Natural killer cell (primary cell): ENCODE measurements around the gene SEMA4G. TPM values are rescaled to one million over a fixed set of nuclear protein-coding genes. Genes with fewer than 3 reads are reported as not detected.

Source experiments
- ATAC-seq, 3 donors: fragments of 150-1000 bp in 2 of 3; fragments of 200-7000 bp in 1 of 3; cut with Tn5 transposase; 1 replicate in 1 of 3; 2 replicates in 2 of 3; pipeline ENCODE4 v1.10.0; 2021; ENCODE audit warnings: mild to moderate bottlenecking in 2 of 3, moderate library complexity in 2 of 3
- DNase-seq, 2 donors: peaks; one replicate each; pipeline versions ENCODE4 v3.0.0 to v3.0.0-alpha.2; 2013 to 2021; ENCODE audit warnings: mixed read lengths in 1 of 2
- H3K27ac ChIP-seq: one replicate; pipeline ENCODE4 v1.5.1; 2013; ENCODE audit warnings: mild to moderate bottlenecking, low read length
- H3K27me3 ChIP-seq: one replicate; pipeline ENCODE4 v1.6.1; 2013; ENCODE audit warnings: low read length; ENCODE audit not compliant: control insufficient read depth, insufficient read depth
- H3K36me3 ChIP-seq: one replicate; pipeline ENCODE4 v1.6.1; 2013; ENCODE audit warnings: low read length; ENCODE audit not compliant: control insufficient read depth, insufficient read depth
- H3K4me1 ChIP-seq: one replicate; pipeline ENCODE4 v1.6.1; 2013; ENCODE audit warnings: low read length; ENCODE audit not compliant: control insufficient read depth, insufficient read depth
- H3K4me3 ChIP-seq: one replicate; pipeline ENCODE4 v1.5.1; 2013; ENCODE audit warnings: low read length
- H3K9me3 ChIP-seq: one replicate; pipeline ENCODE4 v1.6.1; 2013; ENCODE audit warnings: low read length; ENCODE audit not compliant: control insufficient read depth, insufficient read depth
- H3K27ac Mint-ChIP-seq, 2 donors: one replicate each; pipeline ENCODE4 v1.8.0; 2022; ENCODE audit warnings: mild to moderate bottlenecking in 2 of 2, mixed read lengths in 2 of 2, moderate library complexity in 1 of 2
- H3K27me3 Mint-ChIP-seq, 2 donors: one replicate each; pipeline ENCODE4 v1.8.0; 2022; ENCODE audit warnings: low read depth in 2 of 2, mixed read lengths in 2 of 2
- H3K36me3 Mint-ChIP-seq: one replicate; pipeline ENCODE4 v1.8.0; 2022; ENCODE audit warnings: mixed read lengths
- H3K4me1 Mint-ChIP-seq, 2 donors: one replicate each; pipeline ENCODE4 v1.8.0; 2022; ENCODE audit warnings: mixed read lengths in 2 of 2
- H3K4me3 Mint-ChIP-seq: one replicate; pipeline ENCODE4 v1.8.0; 2022; ENCODE audit warnings: mild to moderate bottlenecking, moderate library complexity, mixed read lengths
- H3K9me3 Mint-ChIP-seq, 2 donors: one replicate each; pipeline ENCODE4 v1.8.0; 2022; ENCODE audit warnings: mixed read lengths in 2 of 2
- CTCF ChIP-seq: fragments of 200-600 bp; IDR thresholded peaks from one replicate; pipeline ENCODE4 v1.8.0; 2022; ENCODE audit warnings: antibody characterized with exemption
- WGBS: methylation state at CpG from one replicate; pipeline ENCODE4 v1.1.7; 2013; ENCODE audit warnings: missing lambda C conversion rate; ENCODE audit not compliant: insufficient coverage; 5-methylcytosine and 5-hydroxymethylcytosine counted together
- intact Hi-C: fragments of 100-400 bp; cut with micrococcal nuclease; formaldehyde crosslinking; loops from one replicate; pipeline ENCODE4 v1.14.2; 2022
- total RNA-seq, 4 donors: library from RNA; stranded (reverse); fragments of 120-200 nt in 1 of 4; gene quantifications; one replicate each; pipeline versions ENCODE4 v1.2.3 to v1.2.4, GENCODE V29; 2013 to 2022

SEMA4G gene
- total RNA-seq, 3 donors from 2014 or later (not counting 1 experiment from before 2014, with no cell fraction given): 0.53 to 1.7 TPM; not detected in 1

- Mint-ChIP-seq H3K4me3 (no peak overlapping the region), H3K27ac (no peak overlapping the region), H3K27me3 (no peaks in the 10 kb centered on the region), H3K36me3 (peaks cover 51% of the 10 kb centered on the region), H3K4me1 (peaks cover 12 to 25% of the 10 kb centered on the region in 2 donors), H3K9me3 (no peaks in the 10 kb centered on the region)
- TF ChIP-seq CTCF: no peak
- Histone ChIP-seq H3K4me3 (no peak overlapping the region), H3K9me3 (no peaks in the 10 kb centered on the region), H3K4me1 (no peaks in the 10 kb centered on the region), H3K27ac (no peak overlapping the region), H3K36me3 (peaks cover 94% of the 10 kb centered on the region), H3K27me3 (no peaks in the 10 kb centered on the region)
- ATAC-seq: no peak
- WGBS: no CpG with 5 or more reads among the region's 1 CpG
- DNase-seq: no peak
- intact Hi-C loops: no loop called here
These were observed 41.3 kb upstream of the SEMA4G start for GRCh38 chr10:100928039-100928438.

DNA sequence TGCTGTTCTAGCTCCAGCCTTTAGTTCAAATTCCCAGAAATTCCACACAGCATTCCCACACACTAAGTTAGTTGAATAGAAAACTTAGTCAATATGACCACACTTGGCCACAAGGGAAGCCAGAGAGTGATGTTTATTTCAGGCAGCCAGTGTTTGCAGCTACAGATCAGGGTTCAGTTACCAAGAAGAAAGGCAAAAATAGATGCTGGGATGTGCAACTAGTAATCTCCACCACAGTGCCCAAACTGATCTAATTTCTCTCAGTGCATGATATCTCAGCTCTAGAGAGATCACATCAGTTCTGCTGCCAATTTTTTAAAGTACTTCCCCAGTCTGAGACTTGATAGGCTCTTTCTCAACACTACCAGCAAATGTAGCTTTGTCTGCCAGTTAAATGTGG, 38.9 kb upstream of the SEMA4G start:
- peak overlapping the region in 1 of 2 donors; percentile 39 for H3K27ac Mint-ChIP-seq
- Histone ChIP-seq H3K36me3 (peaks cover 79% of the 10 kb centered on the region), H3K27ac (no peak overlapping the region), H3K27me3 (no peaks in the 10 kb centered on the region), H3K4me3 (no peak overlapping the region), H3K9me3 (no peaks in the 10 kb centered on the region), H3K4me1 (no peaks in the 10 kb centered on the region)
- intact Hi-C loops: loop anchor here (10.0 kb wide), 1 partner anchor 366 kb away; no protein-coding TSS in a partner anchor
- TF ChIP-seq CTCF: no peak
- no peak overlapping the region for H3K4me3 Mint-ChIP-seq
- ATAC-seq (no peak), DNase-seq (no peak)
- H3K9me3 Mint-ChIP-seq: no peaks in the 10 kb centered on the region
- peaks cover 33% of the 10 kb centered on the region for H3K36me3 Mint-ChIP-seq
- H3K4me1 Mint-ChIP-seq: peaks cover 7 to 21% of the 10 kb centered on the region in 2 donors
- H3K27me3 Mint-ChIP-seq: no peaks in the 10 kb centered on the region

DNA sequence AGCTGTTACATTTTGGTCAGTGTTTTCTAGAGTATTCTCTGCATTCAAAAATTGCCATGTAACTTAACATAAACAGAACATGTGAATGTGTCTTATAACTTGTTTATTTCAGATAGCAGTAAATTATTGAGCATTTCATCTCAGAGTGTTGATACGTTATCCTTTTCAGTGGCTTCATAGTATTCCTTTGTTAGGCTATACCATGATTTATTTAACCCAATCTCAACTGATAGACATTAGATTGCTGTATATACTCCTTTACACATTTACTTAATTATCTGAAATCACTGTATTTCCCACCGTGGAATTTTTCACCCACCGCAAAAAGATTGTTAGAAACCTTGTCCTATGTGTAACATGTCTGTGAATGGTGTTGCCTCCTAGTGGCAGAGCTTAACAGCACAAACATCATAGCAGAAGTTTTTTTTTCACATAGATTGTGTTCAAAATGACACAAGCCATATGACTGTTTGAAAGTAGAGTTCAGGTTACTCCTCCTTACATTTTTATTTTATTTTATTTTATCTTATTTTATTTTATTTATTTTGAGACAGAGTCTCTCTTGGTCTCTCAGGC, 35.1 kb upstream of the SEMA4G start:
- TF ChIP-seq CTCF: peak; percentile 39
- no peak overlapping the region for H3K4me3 ChIP-seq
- no peaks in the 10 kb centered on the region for H3K9me3 Mint-ChIP-seq
- H3K9me3 ChIP-seq: no peaks in the 10 kb centered on the region
- no peak overlapping the region for H3K4me3 Mint-ChIP-seq
- no peaks in the 10 kb centered on the region for H3K27me3 Mint-ChIP-seq
- peak in 1 of 2 donors; percentile 41 for DNase-seq
- no peak overlapping the region for H3K27ac Mint-ChIP-seq
- H3K36me3 ChIP-seq: peaks cover 62% of the 10 kb centered on the region
- no peak overlapping the region for H3K27ac ChIP-seq
- intact Hi-C loops: loop anchor here (10.0 kb wide), 1 partner anchor 369 kb away; no protein-coding TSS in a partner anchor
- H3K4me1 ChIP-seq: no peaks in the 10 kb centered on the region
- WGBS: 100% methylated on average over 1 of the region's 3 CpGs
- H3K36me3 Mint-ChIP-seq: peaks cover 19% of the 10 kb centered on the region
- peaks cover 0 to 10% of the 10 kb centered on the region in 2 donors for H3K4me1 Mint-ChIP-seq
- no peaks in the 10 kb centered on the region for H3K27me3 ChIP-seq
- ATAC-seq: no peak

DNA sequence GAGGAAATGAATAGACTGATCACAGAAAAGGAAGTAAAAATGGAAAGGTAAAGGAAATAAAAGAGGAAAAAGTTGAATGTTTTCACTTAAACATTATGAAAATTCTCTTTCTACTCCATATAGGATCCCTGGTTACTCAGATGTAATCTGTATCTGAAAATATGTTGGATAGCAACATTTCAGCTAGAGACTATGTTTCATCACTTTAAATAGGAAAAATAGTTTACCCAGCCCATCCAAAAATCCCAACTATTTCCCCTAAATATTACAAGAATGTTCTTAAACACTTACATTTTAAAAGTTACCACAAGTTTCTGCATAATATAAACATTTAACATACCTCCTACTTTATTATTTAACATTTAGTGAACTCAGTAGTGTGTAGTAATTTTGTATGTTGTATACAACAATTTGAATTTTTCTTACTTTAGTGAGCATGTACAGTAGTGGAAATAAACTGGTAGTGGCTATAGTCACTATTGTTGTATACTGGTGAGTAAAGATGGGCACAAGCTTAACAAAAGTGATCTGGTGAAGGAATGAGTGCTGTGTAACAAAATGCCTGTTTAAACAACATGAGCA, 29.4 kb upstream of the SEMA4G start:
- DNase-seq (no peak), ATAC-seq (no peak)
- H3K36me3 ChIP-seq: peaks cover 54% of the 10 kb centered on the region
- no peak overlapping the region for H3K4me3 ChIP-seq
- no peaks in the 10 kb centered on the region for H3K4me1 Mint-ChIP-seq
- no peaks in the 10 kb centered on the region for H3K36me3 Mint-ChIP-seq
- no peaks in the 10 kb centered on the region for H3K27me3 ChIP-seq
- no peaks in the 10 kb centered on the region for H3K9me3 Mint-ChIP-seq
- no peaks in the 10 kb centered on the region for H3K4me1 ChIP-seq
- TF ChIP-seq CTCF: no peak
- no peaks in the 10 kb centered on the region for H3K9me3 ChIP-seq
- intact Hi-C loops: loop anchor here (10.0 kb wide), 1 partner anchor 375 kb away; no protein-coding TSS in a partner anchor
- no peak overlapping the region for H3K27ac Mint-ChIP-seq
- H3K27ac ChIP-seq: no peak overlapping the region
- no peak overlapping the region for H3K4me3 Mint-ChIP-seq
- H3K27me3 Mint-ChIP-seq: no peaks in the 10 kb centered on the region
